SK-N-SH (cell line): ENCODE measurements around the gene EPHB4.

Source experiments
- EP300 ChIP-seq, 2 experiments: IDR thresholded peaks; 2 replicates each; pipeline versions ENCODE4 v1.4.0 to v1.6.1; 2012; ENCODE audit warnings: borderline replicate concordance in 1 of 2, low read depth in 1 of 2, low read length in 1 of 2
- GABPA ChIP-seq: IDR thresholded peaks from 2 replicates; pipeline ENCODE4 v1.4.0; 2012; ENCODE audit warnings: low read depth, mild to moderate bottlenecking
- TF ChIP-seq, protein P1 (sequence below): fragments of 200-600 bp; sonication (generic); IDR thresholded peaks from 2 replicates; pipeline ENCODE4 v1.6.1; 2017; ENCODE audit warnings: antibody characterized with exemption, mild to moderate bottlenecking, moderate library complexity

DNA sequence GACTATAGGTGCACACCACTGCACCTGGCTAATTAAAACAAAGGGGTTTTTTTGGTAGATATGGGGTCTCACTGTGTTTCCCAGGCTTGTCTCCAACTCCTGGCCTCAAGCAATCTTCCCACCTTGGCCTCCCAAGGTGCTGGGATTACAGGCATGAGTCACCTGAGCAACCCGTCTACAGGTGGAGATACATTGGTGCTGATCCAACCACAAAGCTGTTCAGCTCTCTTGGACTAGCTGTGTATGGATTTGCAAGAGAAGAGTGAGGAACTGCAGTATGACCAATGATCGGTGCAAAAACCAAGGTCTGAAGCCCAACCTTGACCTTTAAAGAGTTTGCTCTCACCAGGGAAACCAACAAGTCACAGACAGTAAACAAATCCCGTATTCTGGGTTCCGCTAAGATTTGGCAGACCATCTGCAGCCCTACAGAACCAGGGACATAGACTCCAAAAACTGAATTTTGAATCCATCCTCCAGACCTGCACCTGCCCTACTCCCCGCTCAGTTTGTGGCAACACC, 18.9 kb downstream of the EPHB4 start:
- TF ChIP-seq EP300 (IDR thresholded peaks at IDR 0.05; ENCODE audit: borderline replicate concordance in 1 of 2, low read depth in 1 of 2, low read length in 1 of 2), result no peak
- TF ChIP-seq, protein P1, sequence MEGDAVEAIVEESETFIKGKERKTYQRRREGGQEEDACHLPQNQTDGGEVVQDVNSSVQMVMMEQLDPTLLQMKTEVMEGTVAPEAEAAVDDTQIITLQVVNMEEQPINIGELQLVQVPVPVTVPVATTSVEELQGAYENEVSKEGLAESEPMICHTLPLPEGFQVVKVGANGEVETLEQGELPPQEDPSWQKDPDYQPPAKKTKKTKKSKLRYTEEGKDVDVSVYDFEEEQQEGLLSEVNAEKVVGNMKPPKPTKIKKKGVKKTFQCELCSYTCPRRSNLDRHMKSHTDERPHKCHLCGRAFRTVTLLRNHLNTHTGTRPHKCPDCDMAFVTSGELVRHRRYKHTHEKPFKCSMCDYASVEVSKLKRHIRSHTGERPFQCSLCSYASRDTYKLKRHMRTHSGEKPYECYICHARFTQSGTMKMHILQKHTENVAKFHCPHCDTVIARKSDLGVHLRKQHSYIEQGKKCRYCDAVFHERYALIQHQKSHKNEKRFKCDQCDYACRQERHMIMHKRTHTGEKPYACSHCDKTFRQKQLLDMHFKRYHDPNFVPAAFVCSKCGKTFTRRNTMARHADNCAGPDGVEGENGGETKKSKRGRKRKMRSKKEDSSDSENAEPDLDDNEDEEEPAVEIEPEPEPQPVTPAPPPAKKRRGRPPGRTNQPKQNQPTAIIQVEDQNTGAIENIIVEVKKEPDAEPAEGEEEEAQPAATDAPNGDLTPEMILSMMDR, result no peak
- no peak for TF ChIP-seq GABPA
